Liver (tissue), 9 donors: Measurements from ENCODE around the gene TSPO. TPM values are rescaled to one million over a fixed set of nuclear protein-coding genes. Genes with fewer than 3 reads are reported as not detected.

Experiments
- DNase-seq: peaks from one replicate; pipeline ENCODE4 v3.0.0-alpha.2; 2017; ENCODE audit warnings: low spot score
- H3K27ac ChIP-seq, 2 donors: one replicate each; pipeline ENCODE4 v1.7.0; 2013; ENCODE audit warnings: inconsistent platforms in 2 of 2, low read length in 2 of 2, control low read depth in 1 of 2, low read depth in 1 of 2, mild to moderate bottlenecking in 1 of 2
- H3K27me3 ChIP-seq, 4 donors: one replicate each; pipeline versions ENCODE4 v1.6.1 to v1.7.0; 2013; ENCODE audit warnings: low read length in 3 of 4, inconsistent platforms in 1 of 4, mild to moderate bottlenecking in 1 of 4, moderate library complexity in 1 of 4; ENCODE audit not compliant: control insufficient read depth in 4 of 4, insufficient read depth in 4 of 4
- H3K36me3 ChIP-seq, 4 donors: one replicate each; pipeline versions ENCODE4 v1.6.1 to v1.7.0; 2013; ENCODE audit warnings: low read length in 3 of 4, mild to moderate bottlenecking in 3 of 4, low read depth in 1 of 4, moderate library complexity in 1 of 4; ENCODE audit not compliant: control insufficient read depth in 4 of 4, insufficient read depth in 3 of 4
- H3K4me1 ChIP-seq, 4 donors: one replicate each; pipeline versions ENCODE4 v1.6.1 to v1.7.0; 2013; ENCODE audit warnings: low read length in 3 of 4, mild to moderate bottlenecking in 3 of 4, moderate library complexity in 1 of 4; ENCODE audit not compliant: control insufficient read depth in 4 of 4, insufficient read depth in 4 of 4
- H3K4me3 ChIP-seq, 3 donors: one replicate each; pipeline versions ENCODE4 v1.6.1 to v1.7.0; 2013; ENCODE audit warnings: low read length in 3 of 3, control low read depth in 1 of 3, low read depth in 1 of 3, mild to moderate bottlenecking in 1 of 3
- H3K9ac ChIP-seq, 2 donors: one replicate each; pipeline ENCODE4 v1.7.0; 2013; ENCODE audit warnings: low read length in 2 of 2, mild to moderate bottlenecking in 2 of 2, moderate library complexity in 2 of 2, control low read depth in 1 of 2, low read depth in 1 of 2
- H3K9me3 ChIP-seq, 4 donors: one replicate each; pipeline versions ENCODE4 v1.6.1 to v1.7.0; 2013; ENCODE audit warnings: low read length in 3 of 4; ENCODE audit not compliant: control insufficient read depth in 4 of 4
- CTCF ChIP-seq: fragments of 150-350 bp; IDR thresholded peaks from 2 replicates; pipeline ENCODE4 v1.5.1; 2017; ENCODE audit warnings: improper control_type of control experiment, low read depth, low read length; ENCODE audit not compliant: missing input control
- EGR1 ChIP-seq, 2 donors: IDR thresholded peaks; 2 replicates each; pipeline ENCODE4 v1.6.1; 2016 to 2018; ENCODE audit warnings: antibody characterized with exemption in 2 of 2, low read depth in 2 of 2
- FOXA1 ChIP-seq: IDR thresholded peaks from 2 replicates; pipeline ENCODE4 v1.6.1; 2016; ENCODE audit warnings: antibody characterized with exemption
- FOXA2 ChIP-seq: IDR thresholded peaks from 2 replicates; pipeline ENCODE4 v1.6.1; 2016; ENCODE audit warnings: antibody characterized with exemption
- GABPA ChIP-seq, 2 donors: IDR thresholded peaks in 1 of 2; conservative IDR thresholded peaks in 1 of 2; 2 replicates each; pipeline ENCODE4 v1.6.1; 2016; ENCODE audit warnings: antibody characterized with exemption in 2 of 2, mild to moderate bottlenecking in 1 of 2, moderate library complexity in 1 of 2
- HNF4A ChIP-seq, 2 donors: conservative IDR thresholded peaks; 2 replicates each; pipeline ENCODE4 v1.6.1; 2016; ENCODE audit warnings: antibody characterized with exemption in 2 of 2, mild to moderate bottlenecking in 2 of 2
- HNF4G ChIP-seq: IDR thresholded peaks from 2 replicates; pipeline ENCODE4 v1.6.1; 2016; ENCODE audit warnings: antibody characterized with exemption
- MAX ChIP-seq: IDR thresholded peaks from 2 replicates; pipeline ENCODE4 v1.6.1; 2016; ENCODE audit warnings: antibody characterized with exemption
- NR2F2 ChIP-seq: IDR thresholded peaks from 2 replicates; pipeline ENCODE4 v1.6.1; 2016; ENCODE audit warnings: antibody characterized with exemption
- RAD21 ChIP-seq, 2 donors: IDR thresholded peaks; 2 replicates each; pipeline ENCODE4 v1.6.1; 2016; ENCODE audit warnings: antibody characterized with exemption in 2 of 2, mild to moderate bottlenecking in 2 of 2
- RXRA ChIP-seq, 2 donors: IDR thresholded peaks; 2 replicates each; pipeline ENCODE4 v1.6.1; 2017 to 2018; ENCODE audit warnings: antibody characterized with exemption in 2 of 2, mild to moderate bottlenecking in 1 of 2
- TAF1 ChIP-seq: conservative IDR thresholded peaks from 2 replicates; pipeline ENCODE4 v1.6.1; 2016; ENCODE audit warnings: antibody characterized with exemption, mild to moderate bottlenecking
- YY1 ChIP-seq: IDR thresholded peaks from 2 replicates; pipeline ENCODE4 v1.6.1; 2016; ENCODE audit warnings: antibody characterized with exemption, mild to moderate bottlenecking
- WGBS: extraction: QIAGEN DNeasy Blood & Tissue Kit; methylation state at CpG from one replicate; pipeline ENCODE4 v1.1.7; 2013; 5-methylcytosine and 5-hydroxymethylcytosine counted together
- polyA plus RNA-seq, 2 donors: library from polyadenylated mRNA; stranded (reverse) in 1 of 2; unstranded in 1 of 2; fragments of 200-250 nt in 1 of 2; fragments of >200 nt in 1 of 2; fragmentation: Nextera tagmentation in 1 of 2; extraction: Ambion mirVana in 1 of 2; gene quantifications; one replicate each; pipeline versions ENCODE4 v1.2.1 to v1.2.3, GENCODE V29; 2013 to 2015
- total RNA-seq, 2 donors: library from RNA; depleted of rRNA; stranded (reverse); fragments of >200 nt; gene quantifications; one replicate each; pipeline ENCODE4 v1.2.3, GENCODE V29; 2014
- TF ChIP-seq, protein P1 (sequence below): IDR thresholded peaks from 2 replicates; pipeline ENCODE4 v1.6.1; 2016; ENCODE audit warnings: antibody characterized with exemption
- TF ChIP-seq, protein P2 (sequence below): IDR thresholded peaks from 2 replicates; pipeline ENCODE4 v1.6.1; 2016; ENCODE audit warnings: antibody characterized with exemption
- TF ChIP-seq, protein P3 (sequence below): IDR thresholded peaks from 2 replicates; pipeline ENCODE4 v1.6.1; 2016; ENCODE audit warnings: antibody characterized with exemption, mild to moderate bottlenecking
- donor health status: healthy.
- donor health status: healthy.
- donor health status: healthy.
- donor health status: healthy.
- donor health status: healthy.

The TSPO gene
- total and polyA plus RNA-seq, 4 donors, result 27.6 to 61.9 (median 40.2) TPM

- Histone ChIP-seq H3K27ac (no peak overlapping the region), H3K9ac (no peak overlapping the region)
- 83% methylated on average over 17 of the region's 17 CpGs for WGBS
These were observed 24.0 kb upstream of the TSPO start for GRCh38 chr22:43127166-43127908.

GRCh38 chr22:43128116-43128515, 23.2 kb upstream of the TSPO start:
- DNase-seq, result no peak
- H3K4me3 ChIP-seq, result no peak overlapping the region
- 70% methylated on average over 13 of the region's 13 CpGs for WGBS
- H3K4me1 ChIP-seq, result peaks cover 0 to 8% (median 4%) of the 10 kb centered on the region in 4 donors
- no peak overlapping the region for H3K9ac ChIP-seq
- no peak overlapping the region for H3K27ac ChIP-seq
- no peak for TF ChIP-seq FOXA1
- TF ChIP-seq CTCF, result no peak
- no peak for TF ChIP-seq HNF4G
- TF ChIP-seq HNF4A (conservative IDR thresholded peaks at IDR 0.05), result no peak
- TF ChIP-seq, protein P1, sequence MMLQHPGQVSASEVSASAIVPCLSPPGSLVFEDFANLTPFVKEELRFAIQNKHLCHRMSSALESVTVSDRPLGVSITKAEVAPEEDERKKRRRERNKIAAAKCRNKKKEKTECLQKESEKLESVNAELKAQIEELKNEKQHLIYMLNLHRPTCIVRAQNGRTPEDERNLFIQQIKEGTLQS, result no peak
- TF ChIP-seq MAX, result no peak
- TF ChIP-seq, protein P2, sequence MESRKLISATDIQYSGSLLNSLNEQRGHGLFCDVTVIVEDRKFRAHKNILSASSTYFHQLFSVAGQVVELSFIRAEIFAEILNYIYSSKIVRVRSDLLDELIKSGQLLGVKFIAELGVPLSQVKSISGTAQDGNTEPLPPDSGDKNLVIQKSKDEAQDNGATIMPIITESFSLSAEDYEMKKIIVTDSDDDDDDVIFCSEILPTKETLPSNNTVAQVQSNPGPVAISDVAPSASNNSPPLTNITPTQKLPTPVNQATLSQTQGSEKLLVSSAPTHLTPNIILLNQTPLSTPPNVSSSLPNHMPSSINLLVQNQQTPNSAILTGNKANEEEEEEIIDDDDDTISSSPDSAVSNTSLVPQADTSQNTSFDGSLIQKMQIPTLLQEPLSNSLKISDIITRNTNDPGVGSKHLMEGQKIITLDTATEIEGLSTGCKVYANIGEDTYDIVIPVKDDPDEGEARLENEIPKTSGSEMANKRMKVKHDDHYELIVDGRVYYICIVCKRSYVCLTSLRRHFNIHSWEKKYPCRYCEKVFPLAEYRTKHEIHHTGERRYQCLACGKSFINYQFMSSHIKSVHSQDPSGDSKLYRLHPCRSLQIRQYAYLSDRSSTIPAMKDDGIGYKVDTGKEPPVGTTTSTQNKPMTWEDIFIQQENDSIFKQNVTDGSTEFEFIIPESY, result no peak
- no peak for TF ChIP-seq RAD21 (IDR thresholded peaks at IDR 0.05)
- no peak for TF ChIP-seq FOXA2
- TF ChIP-seq GABPA (IDR thresholded peaks at IDR 0.05 in 1 of 2, conservative IDR thresholded peaks at IDR 0.05 in 1 of 2), result no peak
- no peak for TF ChIP-seq RXRA (IDR thresholded peaks at IDR 0.05)
- TF ChIP-seq TAF1, result no peak
- TF ChIP-seq, protein P3, sequence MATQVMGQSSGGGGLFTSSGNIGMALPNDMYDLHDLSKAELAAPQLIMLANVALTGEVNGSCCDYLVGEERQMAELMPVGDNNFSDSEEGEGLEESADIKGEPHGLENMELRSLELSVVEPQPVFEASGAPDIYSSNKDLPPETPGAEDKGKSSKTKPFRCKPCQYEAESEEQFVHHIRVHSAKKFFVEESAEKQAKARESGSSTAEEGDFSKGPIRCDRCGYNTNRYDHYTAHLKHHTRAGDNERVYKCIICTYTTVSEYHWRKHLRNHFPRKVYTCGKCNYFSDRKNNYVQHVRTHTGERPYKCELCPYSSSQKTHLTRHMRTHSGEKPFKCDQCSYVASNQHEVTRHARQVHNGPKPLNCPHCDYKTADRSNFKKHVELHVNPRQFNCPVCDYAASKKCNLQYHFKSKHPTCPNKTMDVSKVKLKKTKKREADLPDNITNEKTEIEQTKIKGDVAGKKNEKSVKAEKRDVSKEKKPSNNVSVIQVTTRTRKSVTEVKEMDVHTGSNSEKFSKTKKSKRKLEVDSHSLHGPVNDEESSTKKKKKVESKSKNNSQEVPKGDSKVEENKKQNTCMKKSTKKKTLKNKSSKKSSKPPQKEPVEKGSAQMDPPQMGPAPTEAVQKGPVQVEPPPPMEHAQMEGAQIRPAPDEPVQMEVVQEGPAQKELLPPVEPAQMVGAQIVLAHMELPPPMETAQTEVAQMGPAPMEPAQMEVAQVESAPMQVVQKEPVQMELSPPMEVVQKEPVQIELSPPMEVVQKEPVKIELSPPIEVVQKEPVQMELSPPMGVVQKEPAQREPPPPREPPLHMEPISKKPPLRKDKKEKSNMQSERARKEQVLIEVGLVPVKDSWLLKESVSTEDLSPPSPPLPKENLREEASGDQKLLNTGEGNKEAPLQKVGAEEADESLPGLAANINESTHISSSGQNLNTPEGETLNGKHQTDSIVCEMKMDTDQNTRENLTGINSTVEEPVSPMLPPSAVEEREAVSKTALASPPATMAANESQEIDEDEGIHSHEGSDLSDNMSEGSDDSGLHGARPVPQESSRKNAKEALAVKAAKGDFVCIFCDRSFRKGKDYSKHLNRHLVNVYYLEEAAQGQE, result no peak
- peaks cover 0 to 6% (median 1%) of the 10 kb centered on the region in 4 donors for H3K36me3 ChIP-seq
- H3K9me3 ChIP-seq, result no peaks in the 10 kb centered on the region
- no peaks in the 10 kb centered on the region for H3K27me3 ChIP-seq

More at GRCh38 chr22:43127166-43127908, 24.0 kb upstream of the TSPO start:
- no peak for DNase-seq
- Histone ChIP-seq H3K4me1 (peaks cover 0 to 8% (median 4%) of the 10 kb centered on the region in 4 donors), H3K9me3 (no peaks in the 10 kb centered on the region), H3K36me3 (peaks cover 0 to 3% (median 0%) of the 10 kb centered on the region in 4 donors), H3K27me3 (no peaks in the 10 kb centered on the region), H3K4me3 (no peak overlapping the region)
- TF ChIP-seq GABPA (IDR thresholded peaks at IDR 0.05 in 1 of 2, conservative IDR thresholded peaks at IDR 0.05 in 1 of 2) (no peak), YY1 (no peak), EGR1 (IDR thresholded peaks at IDR 0.05; ENCODE audit: low read depth in 2 of 2) (no peak), FOXA2 (no peak), NR2F2 (no peak)
- TF ChIP-seq, protein P2, result no peak
- TF ChIP-seq, protein P1, result no peak
